Epidermal melanocyte (primary cell): ENCODE data around the gene TMEM87B.
A peak's percentile ranks its signal among the peaks of the same experiment; 100 is the strongest.

Experiments used
- DNase-seq: peaks from one replicate; pipeline ENCODE4 v3.0.0; 2011; ENCODE audit warnings: low spot score; ENCODE audit not compliant: insufficient read length

Gene TMEM87B

GRCh38 chr2:112150447-112150846 lies 95.4 kb downstream of the TMEM87B start:
- peak; percentile 80 for DNase-seq

GRCh38 chr2:112150851-112151250 lies 95.8 kb downstream of the TMEM87B start:
- no peak for DNase-seq

- DNase-seq: no peak
These were observed 96.2 kb downstream of the TMEM87B start for GRCh38 chr2:112151271-112151670.

- no peak for DNase-seq
These were observed 96.8 kb downstream of the TMEM87B start for GRCh38 chr2:112151701-112152440.

- DNase-seq: no peak
These were observed 97.6 kb downstream of the TMEM87B start for GRCh38 chr2:112152476-112153178.

- DNase-seq: no peak
These were observed 98.1 kb downstream of the TMEM87B start for GRCh38 chr2:112153179-112153490.

- DNase-seq: no peak
These were observed 98.4 kb downstream of the TMEM87B start for GRCh38 chr2:112153501-112153900.

- no peak for DNase-seq
These were observed 99.4 kb downstream of the TMEM87B start for GRCh38 chr2:112154246-112155117.

GRCh38 chr2:112155331-112156151 lies 100.5 kb downstream of the TMEM87B start:
- no peak for DNase-seq

GRCh38 chr2:112156152-112156986 lies 101.3 kb downstream of the TMEM87B start:
- no peak for DNase-seq

GRCh38 chr2:112157472-112157871 lies 102.4 kb downstream of the TMEM87B start:
- DNase-seq: no peak

- no peak for DNase-seq
These were observed 104.4 kb downstream of the TMEM87B start for GRCh38 chr2:112159454-112159921.

GRCh38 chr2:112160283-112161250 lies 105.5 kb downstream of the TMEM87B start:
- no peak for DNase-seq

- DNase-seq: peak; percentile 82
These were observed 106.5 kb downstream of the TMEM87B start for GRCh38 chr2:112161431-112162145.

- no peak for DNase-seq
These were observed 107.3 kb downstream of the TMEM87B start for GRCh38 chr2:112162341-112162740.

GRCh38 chr2:112162956-112163355 lies 107.9 kb downstream of the TMEM87B start:
- DNase-seq: no peak

- no peak for DNase-seq
These were observed 108.5 kb downstream of the TMEM87B start for GRCh38 chr2:112163541-112163981.

GRCh38 chr2:112164876-112165275 lies 109.8 kb downstream of the TMEM87B start:
- no peak for DNase-seq
